Keratinocyte (primary cell): Measurements from ENCODE around the gene HSDL1. TPM values are rescaled to one million over a fixed set of nuclear protein-coding genes. Genes with fewer than 3 reads are reported as not detected.

ENCODE experiments used
- DNase-seq: peaks from one replicate; pipeline ENCODE4 v3.0.0-alpha.2; 2011; ENCODE audit warnings: low read depth, missing footprints, low spot score
- FAIRE-seq: peaks from 2 replicates; lab custom pipeline; 2011; peaks lifted over from hg19 to GRCh38; lab: Jason Lieb, UNC
- H2AFZ ChIP-seq: 2 replicates; pipeline ENCODE4 v1.6.0; 2012; ENCODE audit warnings: low read length, control low read depth, inconsistent platforms; ENCODE audit not compliant: control insufficient read depth
- H3K27ac ChIP-seq: 2 replicates; pipeline ENCODE4 v1.5.1; 2011; ENCODE audit warnings: low read length; ENCODE audit not compliant: control insufficient read depth, insufficient read depth
- H3K27me3 ChIP-seq: 3 replicates; pipeline ENCODE4 v1.6.0; 2011; ENCODE audit warnings: low read length; ENCODE audit not compliant: control insufficient read depth, insufficient read depth; ENCODE audit errors: extremely low read depth
- H3K36me3 ChIP-seq, 2 experiments: 2 replicates in 1 of 2; 3 replicates in 1 of 2; pipeline ENCODE4 v1.5.1; 2011; ENCODE audit warnings: low read length in 2 of 2, mild to moderate bottlenecking in 1 of 2; ENCODE audit not compliant: control insufficient read depth in 2 of 2, insufficient read depth in 2 of 2; ENCODE audit errors: extremely low read depth in 1 of 2
- H3K4me1 ChIP-seq: 3 replicates; pipeline ENCODE4 v1.5.1; 2011; ENCODE audit warnings: low read length; ENCODE audit not compliant: control insufficient read depth, insufficient read depth; ENCODE audit errors: extremely low read depth
- H3K4me2 ChIP-seq: 3 replicates; pipeline ENCODE4 v1.6.0; 2011; ENCODE audit warnings: low read depth, low read length; ENCODE audit not compliant: control insufficient read depth, insufficient read depth; ENCODE audit errors: extremely low read depth
- H3K4me3 ChIP-seq, 3 experiments: fragments of 200-600 bp in 1 of 3; sonication (generic) in 1 of 3; 2 replicates in 2 of 3; 3 replicates in 1 of 3; pipeline ENCODE4 v1.5.1; 2011 to 2016; ENCODE audit warnings: low read length in 3 of 3, mild to moderate bottlenecking in 3 of 3, control low read depth in 2 of 3, inconsistent platforms in 1 of 3, low read depth in 1 of 3, mixed read lengths in 1 of 3, mixed run types in 1 of 3, moderate library complexity in 1 of 3; ENCODE audit not compliant: control insufficient read depth in 2 of 3, insufficient read depth in 2 of 3; ENCODE audit errors: extremely low read depth in 1 of 3
- H3K79me2 ChIP-seq: 2 replicates; pipeline ENCODE4 v1.6.0; 2012; ENCODE audit warnings: low read length; ENCODE audit not compliant: control insufficient read depth, insufficient read depth
- H3K9ac ChIP-seq: 3 replicates; pipeline ENCODE4 v1.6.0; 2011; ENCODE audit warnings: low read length; ENCODE audit not compliant: control insufficient read depth, insufficient read depth; ENCODE audit errors: extremely low read depth
- H3K9me1 ChIP-seq: 3 replicates; pipeline ENCODE4 v1.6.0; 2011; ENCODE audit warnings: low read length; ENCODE audit not compliant: control insufficient read depth, insufficient read depth; ENCODE audit errors: extremely low read depth
- H3K9me3 ChIP-seq: 2 replicates; pipeline ENCODE4 v1.5.1; 2012; ENCODE audit warnings: low read depth, low read length; ENCODE audit not compliant: control insufficient read depth
- H4K20me1 ChIP-seq: 3 replicates; pipeline ENCODE4 v1.6.0; 2011; ENCODE audit warnings: low read length; ENCODE audit not compliant: control insufficient read depth, insufficient read depth; ENCODE audit errors: extremely low read depth
- CTCF ChIP-seq, 3 experiments: IDR thresholded peaks in 1 of 3; conservative IDR thresholded peaks in 1 of 3; optimal IDR thresholded peaks in 1 of 3; 2 replicates in 2 of 3; 3 replicates in 1 of 3; pipeline versions ENCODE3 to v1.5.1; 2011; ENCODE audit warnings: low read length in 3 of 3, mild to moderate bottlenecking in 3 of 3, moderate library complexity in 2 of 3, control low read depth in 1 of 3, inconsistent platforms in 1 of 3; ENCODE audit not compliant: insufficient read depth in 2 of 3; ENCODE audit errors: extremely low read depth in 1 of 3
- EZH2 ChIP-seq: IDR thresholded peaks from one replicate; pipeline ENCODE4 v1.6.1; 2012; ENCODE audit warnings: inconsistent platforms, mild to moderate bottlenecking, low read length, moderate library complexity
- dilution Hi-C: fragments of 300-500 bp; cut with MboI; formaldehyde crosslinking; loops from one replicate; pipeline ENCODE4 v1.7.0; 2020; ENCODE audit warnings: low sequenced_read_pairs; ENCODE audit not compliant: extremely low pct_ligation_motif_present
- polyA plus RNA-seq, 5 experiments: library from polyadenylated mRNA; depleted of rRNA in 3 of 5; stranded (reverse) in 3 of 5; stranded (forward) in 1 of 5; unstranded in 1 of 5; fragments of >200 nt; gene quantifications; 1 replicate in 1 of 5; 2 replicates in 3 of 5; 3 replicates in 1 of 5; pipeline versions ENCODE4 v1.2.1 to v1.2.3, GENCODE V29; 2011 to 2012; ENCODE audit warnings: missing spikeins in 2 of 5, low read depth in 1 of 5, low replicate concordance in 1 of 5

Gene HSDL1
- polyA plus RNA-seq, 1 donor (not counting 4 experiments of a cell fraction or from before 2014, with no cell fraction given) = 18.1 TPM

GRCh38 chr16:84132527-84133285 lies 12.3 kb downstream of the HSDL1 start:
- FAIRE-seq (no peak), DNase-seq (no peak)
- no peak overlapping the region for H3K27ac ChIP-seq
- no peaks in the 10 kb centered on the region for H3K79me2 ChIP-seq
- no peak for TF ChIP-seq CTCF (optimal IDR thresholded peaks at IDR 0.05 in 1 of 3, IDR thresholded peaks at IDR 0.05 in 1 of 3, conservative IDR thresholded peaks at IDR 0.05 in 1 of 3; ENCODE audit: extremely low read depth in 1 of 3, insufficient read depth in 2 of 3, low read length in 3 of 3)
- TF ChIP-seq EZH2 = no peak
- dilution Hi-C loops = no loop called here
- H3K9me1 ChIP-seq = no peaks in the 10 kb centered on the region
- no peaks in the 10 kb centered on the region for H4K20me1 ChIP-seq
- H3K4me2 ChIP-seq = no peak overlapping the region
- H2AFZ ChIP-seq = no peak overlapping the region
- peaks cover 0 to 5% of the 10 kb centered on the region in 2 experiments for H3K36me3 ChIP-seq
- no peak overlapping the region for H3K9ac ChIP-seq
- H3K4me1 ChIP-seq = no peaks in the 10 kb centered on the region
- no peaks in the 10 kb centered on the region for H3K9me3 ChIP-seq
- no peaks in the 10 kb centered on the region for H3K27me3 ChIP-seq
- H3K4me3 ChIP-seq = no peak overlapping the region

- Histone ChIP-seq H3K4me1 (no peaks in the 10 kb centered on the region), H3K9ac (no peak overlapping the region), H3K27me3 (no peaks in the 10 kb centered on the region), H3K9me3 (no peaks in the 10 kb centered on the region), H4K20me1 (no peaks in the 10 kb centered on the region), H3K4me2 (no peak overlapping the region), H2AFZ (no peak overlapping the region), H3K4me3 (no peak overlapping the region), H3K27ac (no peak overlapping the region), H3K79me2 (no peaks in the 10 kb centered on the region), H3K36me3 (peaks cover under 1 to 5% of the 10 kb centered on the region in 2 experiments), H3K9me1 (no peaks in the 10 kb centered on the region)
- DNase-seq (no peak), FAIRE-seq (no peak)
- dilution Hi-C loops = no loop called here
- TF ChIP-seq EZH2 (no peak), CTCF (optimal IDR thresholded peaks at IDR 0.05 in 1 of 3, IDR thresholded peaks at IDR 0.05 in 1 of 3, conservative IDR thresholded peaks at IDR 0.05 in 1 of 3; ENCODE audit: extremely low read depth in 1 of 3, insufficient read depth in 2 of 3, low read length in 3 of 3) (no peak)
Measured at GRCh38 chr16:84131117-84131516, 13.9 kb downstream of the HSDL1 start.
